Measurements from ENCODE around the gene CNGB1. TPM values are rescaled to one million over a fixed set of nuclear protein-coding genes. Genes with fewer than 3 reads are reported as not detected.

CNGB1 gene
- total and polyA plus RNA-seq, 2 of the 13 experiments (the other 11 are each of a cell fraction or from before 2014, with no cell fraction given) = 0.02 to 0.15 TPM

DNA sequence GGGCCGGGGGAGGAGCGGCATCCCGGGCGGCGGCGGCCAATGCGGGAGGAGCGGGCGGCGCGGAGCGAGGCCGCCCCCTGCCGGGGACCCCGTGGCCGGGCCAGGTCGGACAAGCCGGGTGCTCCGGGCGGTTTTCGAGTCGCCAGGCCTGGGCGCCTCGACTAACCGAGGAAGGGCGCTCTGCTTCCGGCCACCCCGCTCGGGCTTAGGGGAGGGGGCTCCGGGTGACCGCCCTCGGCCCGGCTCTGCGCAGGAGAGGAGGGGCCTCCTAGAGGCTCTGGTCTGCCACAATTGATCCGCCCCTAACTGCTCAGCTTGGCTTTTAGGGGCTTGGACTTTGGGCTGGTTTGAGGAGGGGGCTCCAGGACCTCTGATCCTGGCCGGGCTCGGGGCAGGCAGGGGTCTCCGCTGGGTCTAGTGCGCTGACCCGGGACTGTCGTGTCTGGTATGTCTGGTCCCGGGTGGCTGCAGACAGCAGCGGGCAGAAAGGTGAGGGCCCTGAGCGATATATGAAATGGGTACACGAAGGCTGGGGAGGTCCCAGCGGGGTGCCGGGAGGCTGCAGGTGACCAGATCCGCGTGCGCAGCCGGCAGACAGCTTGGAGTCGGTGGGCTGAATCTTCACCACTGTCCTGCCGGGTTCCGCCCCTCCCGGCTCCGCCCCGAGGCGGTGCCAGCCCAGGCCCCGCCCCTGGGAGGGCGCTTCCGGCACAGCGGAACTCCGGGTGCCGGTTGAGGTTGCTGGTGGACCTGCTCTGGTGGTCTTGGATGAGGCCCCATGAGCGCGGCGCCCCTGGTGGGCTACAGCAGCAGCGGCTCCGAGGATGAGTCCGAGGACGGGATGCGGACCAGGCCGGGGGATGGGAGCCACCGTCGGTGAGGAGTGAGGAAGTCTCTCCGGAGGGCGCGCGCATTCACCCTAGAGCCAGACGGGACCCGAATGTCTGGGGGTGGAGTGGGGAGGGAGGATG, 30.1 kb upstream of the CNGB1 start, which contains the start of gene USB1 (continued):
- TF ChIP-seq, protein P1, sequence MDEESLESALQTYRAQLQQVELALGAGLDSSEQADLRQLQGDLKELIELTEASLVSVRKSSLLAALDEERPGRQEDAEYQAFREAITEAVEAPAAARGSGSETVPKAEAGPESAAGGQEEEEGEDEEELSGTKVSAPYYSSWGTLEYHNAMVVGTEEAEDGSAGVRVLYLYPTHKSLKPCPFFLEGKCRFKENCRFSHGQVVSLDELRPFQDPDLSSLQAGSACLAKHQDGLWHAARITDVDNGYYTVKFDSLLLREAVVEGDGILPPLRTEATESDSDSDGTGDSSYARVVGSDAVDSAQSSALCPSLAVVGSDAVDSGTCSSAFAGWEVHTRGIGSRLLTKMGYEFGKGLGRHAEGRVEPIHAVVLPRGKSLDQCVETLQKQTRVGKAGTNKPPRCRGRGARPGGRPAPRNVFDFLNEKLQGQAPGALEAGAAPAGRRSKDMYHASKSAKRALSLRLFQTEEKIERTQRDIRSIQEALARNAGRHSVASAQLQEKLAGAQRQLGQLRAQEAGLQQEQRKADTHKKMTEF (CRISPR knock-in tag; IDR thresholded peaks at IDR 0.05) = peak; percentile 82
- no peak for TF ChIP-seq ZKSCAN5 (CRISPR knock-in tag; IDR thresholded peaks at IDR 0.05)
- peak; percentile 51; the same call in 1 of the 2 replicates for TF ChIP-seq ZNF317 (CRISPR knock-in tag; IDR thresholded peaks at IDR 0.05)
- no peak for TF ChIP-seq CBX1 (IDR thresholded peaks at IDR 0.05; ENCODE audit: low read depth)
- peak; percentile 39; the same call in 1 of the 2 replicates for TF ChIP-seq ZSCAN9 (CRISPR knock-in tag; IDR thresholded peaks at IDR 0.05; ENCODE audit: borderline replicate concordance)
- no peak; the same call in 1 of the 2 replicates for TF ChIP-seq TFDP1 (CRISPR knock-in tag; IDR thresholded peaks at IDR 0.05; ENCODE audit: borderline replicate concordance)
- TF ChIP-seq KLF16 (CRISPR knock-in tag; IDR thresholded peaks at IDR 0.05) = peak in 1 of 2 experiments; percentile 79; a peak in 1 of 4 replicates
- TF ChIP-seq NCOA1 (CRISPR knock-in tag; IDR thresholded peaks at IDR 0.05) = no peak
- peak; percentile 76; the same call in 1 of the 2 replicates for TF ChIP-seq NRL (CRISPR knock-in tag; IDR thresholded peaks at IDR 0.05; ENCODE audit: borderline replicate concordance)
- TF ChIP-seq ZNF788 (CRISPR knock-in tag; IDR thresholded peaks at IDR 0.05; ENCODE audit: borderline replicate concordance) = peak; percentile 77; the same call in 1 of the 2 replicates
- TF ChIP-seq EZH2 (conservative IDR thresholded peaks at IDR 0.05; ENCODE audit: low read depth, low read length) = no peak
- no peak for TF ChIP-seq ZNF180 (CRISPR knock-in tag; IDR thresholded peaks at IDR 0.05; ENCODE audit: borderline replicate concordance, low read depth)
- TF ChIP-seq ZNF329 (CRISPR knock-in tag; IDR thresholded peaks at IDR 0.05; ENCODE audit: low read depth) = peak; percentile 25; the same call in 1 of the 2 replicates
- no peak for TF ChIP-seq HHEX (CRISPR knock-in tag; IDR thresholded peaks at IDR 0.05)
- peak; percentile 59 for TF ChIP-seq HIVEP1 (CRISPR knock-in tag; IDR thresholded peaks at IDR 0.05)
- no peak for TF ChIP-seq ATM (IDR thresholded peaks at IDR 0.05; ENCODE audit: borderline replicate concordance)
- TF ChIP-seq GPN1 (CRISPR knock-in tag; IDR thresholded peaks at IDR 0.05; ENCODE audit: borderline replicate concordance) = no peak
- no peak for TF ChIP-seq NFYB (CRISPR knock-in tag; IDR thresholded peaks at IDR 0.05)
- peak; percentile 53; the same call in 1 of the 2 replicates for TF ChIP-seq ZNF225 (CRISPR knock-in tag; IDR thresholded peaks at IDR 0.05)
- no peak for TF ChIP-seq TBX3 (IDR thresholded peaks at IDR 0.05; ENCODE audit: borderline replicate concordance)
- peak; percentile 65; the same call in 1 of the 2 replicates for TF ChIP-seq ZNF124 (CRISPR knock-in tag; IDR thresholded peaks at IDR 0.05)
- TF ChIP-seq FOXJ3 (CRISPR knock-in tag; IDR thresholded peaks at IDR 0.05; ENCODE audit: borderline replicate concordance) = peak; percentile 33; the same call in 1 of the 2 replicates
- TF ChIP-seq ZIK1 (CRISPR knock-in tag; IDR thresholded peaks at IDR 0.05; ENCODE audit: borderline replicate concordance, low read depth) = peak; percentile 45; the same call in 1 of the 2 replicates
- TF ChIP-seq ZNF768 (CRISPR knock-in tag; IDR thresholded peaks at IDR 0.05) = peak; percentile 67
- TF ChIP-seq, protein P2, sequence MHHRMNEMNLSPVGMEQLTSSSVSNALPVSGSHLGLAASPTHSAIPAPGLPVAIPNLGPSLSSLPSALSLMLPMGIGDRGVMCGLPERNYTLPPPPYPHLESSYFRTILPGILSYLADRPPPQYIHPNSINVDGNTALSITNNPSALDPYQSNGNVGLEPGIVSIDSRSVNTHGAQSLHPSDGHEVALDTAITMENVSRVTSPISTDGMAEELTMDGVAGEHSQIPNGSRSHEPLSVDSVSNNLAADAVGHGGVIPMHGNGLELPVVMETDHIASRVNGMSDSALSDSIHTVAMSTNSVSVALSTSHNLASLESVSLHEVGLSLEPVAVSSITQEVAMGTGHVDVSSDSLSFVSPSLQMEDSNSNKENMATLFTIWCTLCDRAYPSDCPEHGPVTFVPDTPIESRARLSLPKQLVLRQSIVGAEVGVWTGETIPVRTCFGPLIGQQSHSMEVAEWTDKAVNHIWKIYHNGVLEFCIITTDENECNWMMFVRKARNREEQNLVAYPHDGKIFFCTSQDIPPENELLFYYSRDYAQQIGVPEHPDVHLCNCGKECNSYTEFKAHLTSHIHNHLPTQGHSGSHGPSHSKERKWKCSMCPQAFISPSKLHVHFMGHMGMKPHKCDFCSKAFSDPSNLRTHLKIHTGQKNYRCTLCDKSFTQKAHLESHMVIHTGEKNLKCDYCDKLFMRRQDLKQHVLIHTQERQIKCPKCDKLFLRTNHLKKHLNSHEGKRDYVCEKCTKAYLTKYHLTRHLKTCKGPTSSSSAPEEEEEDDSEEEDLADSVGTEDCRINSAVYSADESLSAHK (CRISPR knock-in tag; IDR thresholded peaks at IDR 0.05; ENCODE audit: borderline replicate concordance) = no peak
- peak; percentile 25; the same call in 1 of the 2 replicates for TF ChIP-seq KLF6 (CRISPR knock-in tag; IDR thresholded peaks at IDR 0.05)

Data from HepG2 (cell line).